ENCODE results near the gene TMEM258.

Gene TMEM258

DNA sequence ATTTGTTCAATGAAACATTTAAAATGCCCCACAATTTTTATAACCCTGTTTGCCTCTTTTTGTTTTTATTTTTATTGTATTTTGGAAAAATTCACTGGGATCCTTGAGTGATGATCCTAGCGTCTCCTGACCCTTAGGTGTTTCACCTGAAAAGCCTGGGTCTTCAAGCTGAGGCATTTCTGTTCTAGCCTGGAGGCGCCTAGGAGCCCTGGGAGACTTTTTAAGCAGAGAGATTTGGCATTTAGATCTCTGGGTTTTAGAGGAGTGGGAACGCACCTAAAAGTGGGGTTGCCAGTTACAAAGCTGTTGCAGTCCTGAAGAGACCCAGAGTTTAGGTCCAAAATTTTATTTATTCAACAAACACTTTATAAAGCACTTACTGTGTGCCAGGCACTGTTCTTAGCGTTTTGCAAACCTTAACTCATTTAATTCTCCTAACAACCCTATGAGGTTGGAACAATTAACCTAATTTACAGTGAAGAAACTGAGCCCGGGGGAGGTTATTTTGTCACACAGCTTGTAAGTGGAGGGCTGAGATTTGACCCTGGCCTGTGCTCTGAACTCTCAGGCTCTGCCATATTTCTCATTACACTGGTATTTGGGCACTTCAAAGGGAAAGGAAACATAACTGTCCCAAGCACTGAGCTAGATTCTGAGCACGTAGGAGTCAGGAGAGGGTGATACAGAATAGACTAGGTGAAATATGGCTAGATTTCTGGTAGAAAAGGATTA is 25.2 kb upstream of the TMEM258 start:
- DNase-seq: no peak

DNA sequence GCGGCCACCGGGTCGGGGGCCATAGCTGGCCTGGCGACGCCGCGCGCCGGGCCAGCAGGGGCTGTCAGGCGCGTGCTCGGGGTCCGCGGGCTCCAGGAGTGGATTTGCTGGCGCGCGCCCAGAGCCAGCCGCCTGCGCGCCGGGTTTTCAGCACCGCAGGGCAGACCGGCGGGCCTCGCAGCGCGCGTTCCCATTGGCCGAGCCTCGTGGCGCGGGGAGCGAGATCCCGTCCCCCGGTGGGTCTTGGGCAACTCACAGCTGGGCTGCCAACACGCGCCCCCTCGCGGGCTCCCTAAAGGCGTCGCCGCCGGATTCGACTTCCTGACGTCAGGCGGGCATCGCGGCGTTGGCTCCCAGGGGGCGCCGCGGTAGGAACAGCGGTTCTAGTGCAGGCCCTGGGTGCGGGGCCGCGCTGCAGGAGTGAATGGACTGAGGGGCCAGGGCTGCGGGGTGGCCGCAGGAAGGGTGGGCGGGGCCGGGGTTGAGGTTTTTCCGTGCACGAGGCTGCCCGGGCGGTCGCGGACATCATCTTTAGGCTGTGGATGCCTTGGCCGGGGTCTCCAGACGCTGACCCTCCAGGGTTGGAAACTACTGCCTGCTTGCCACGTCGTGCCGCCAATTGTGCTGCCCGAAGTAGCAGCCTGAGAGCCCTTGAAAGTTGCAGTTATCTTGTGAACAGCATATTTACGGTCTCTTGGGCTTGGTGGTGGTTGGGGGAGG is 24.5 kb upstream of the TMEM258 start, which contains the start of gene FADS1:
TSS of gene FADS1 (minus strand) at position 268 of the 720 bp plus-strand sequence. CDS start at position 194, 74 bp downstream.
- DNase-seq: peak; percentile 86

DNA sequence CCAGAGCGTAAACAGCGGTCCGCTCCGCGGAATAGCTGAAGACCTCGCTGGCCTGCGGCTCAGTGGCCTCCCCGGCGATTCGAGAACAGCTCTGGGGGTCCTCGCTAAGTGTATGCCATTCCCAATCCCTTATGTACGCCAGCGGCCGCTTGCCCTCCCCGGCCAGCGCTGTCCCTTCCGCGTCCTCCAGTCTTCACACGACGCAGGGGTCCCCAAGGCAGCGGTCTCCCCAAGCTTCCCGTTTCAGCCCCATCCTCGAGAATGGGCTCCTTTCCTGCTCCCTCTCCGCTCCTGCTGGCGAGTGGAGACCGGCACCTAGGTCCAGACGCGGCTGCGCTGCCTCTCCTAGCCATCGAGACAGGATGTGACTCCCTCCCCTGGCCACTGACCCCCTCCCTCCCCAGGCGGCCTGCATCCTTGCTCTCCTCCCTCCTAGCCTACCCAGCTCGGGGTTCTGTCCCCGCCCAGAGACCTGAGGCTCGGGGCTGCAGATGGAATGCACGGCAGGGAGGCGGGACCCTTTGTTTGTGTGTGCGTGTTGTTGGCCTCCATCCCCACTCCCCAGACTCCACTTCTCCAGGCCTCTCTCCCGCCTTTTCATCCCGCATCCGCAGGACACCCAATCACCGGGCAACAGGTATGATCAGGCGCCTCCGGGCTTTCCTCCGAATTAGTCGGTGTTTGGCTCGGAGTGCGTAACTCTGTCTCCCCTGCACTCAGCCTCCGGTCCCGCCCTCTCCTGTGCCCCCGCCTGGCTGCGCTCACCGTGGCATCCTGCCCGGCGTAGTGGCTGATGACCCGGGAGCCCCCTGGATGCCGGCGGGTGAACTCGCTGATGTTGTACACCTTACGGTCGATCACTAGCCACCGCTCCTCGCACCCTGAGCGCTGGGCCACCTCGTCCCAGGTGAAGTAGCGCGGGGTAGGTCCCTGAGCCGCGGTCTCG is 23.7 kb upstream of the TMEM258 start:
- peak; percentile 57 for DNase-seq

DNA sequence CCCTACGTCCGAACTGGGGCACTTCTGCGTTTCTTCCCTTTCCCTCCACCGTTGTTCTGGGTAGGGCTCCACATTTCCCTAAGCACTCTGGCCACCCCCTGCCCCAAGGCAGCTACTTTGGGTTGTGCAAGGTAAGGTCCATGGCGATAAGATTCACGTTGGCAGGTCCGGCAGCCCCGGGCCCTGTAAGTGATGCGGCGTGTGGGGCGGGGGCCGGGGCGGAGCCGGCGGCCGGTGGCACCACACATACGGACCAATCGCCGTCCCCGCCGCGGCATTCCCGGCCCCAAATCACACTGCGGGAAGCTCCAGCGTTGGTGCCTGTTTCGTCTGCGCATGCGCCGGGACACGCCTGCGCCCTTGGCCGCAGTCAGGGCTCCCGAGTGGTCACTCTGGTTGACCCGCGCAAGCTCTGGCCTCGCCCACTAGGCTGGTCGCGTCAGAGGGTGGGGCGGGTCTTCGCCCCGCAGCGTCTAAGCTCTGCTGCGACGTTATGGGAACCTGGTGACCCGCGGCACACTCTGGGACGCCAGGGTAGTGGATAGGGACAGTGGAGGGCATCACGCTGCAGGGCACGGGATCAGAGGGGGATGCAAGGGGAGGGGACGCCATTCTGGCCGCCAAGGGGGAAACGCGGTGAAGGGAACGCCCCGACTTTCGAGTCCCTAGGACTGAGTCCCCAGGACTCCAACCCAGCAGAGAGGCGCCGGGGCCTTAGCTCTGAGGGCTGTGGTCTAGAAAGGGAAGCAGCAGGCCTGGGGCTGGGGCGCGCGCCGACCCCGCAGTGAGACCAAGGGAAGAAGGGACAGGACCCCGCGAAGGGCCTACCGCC is 22.8 kb upstream of the TMEM258 start:
- DNase-seq: peak; percentile 64

DNA sequence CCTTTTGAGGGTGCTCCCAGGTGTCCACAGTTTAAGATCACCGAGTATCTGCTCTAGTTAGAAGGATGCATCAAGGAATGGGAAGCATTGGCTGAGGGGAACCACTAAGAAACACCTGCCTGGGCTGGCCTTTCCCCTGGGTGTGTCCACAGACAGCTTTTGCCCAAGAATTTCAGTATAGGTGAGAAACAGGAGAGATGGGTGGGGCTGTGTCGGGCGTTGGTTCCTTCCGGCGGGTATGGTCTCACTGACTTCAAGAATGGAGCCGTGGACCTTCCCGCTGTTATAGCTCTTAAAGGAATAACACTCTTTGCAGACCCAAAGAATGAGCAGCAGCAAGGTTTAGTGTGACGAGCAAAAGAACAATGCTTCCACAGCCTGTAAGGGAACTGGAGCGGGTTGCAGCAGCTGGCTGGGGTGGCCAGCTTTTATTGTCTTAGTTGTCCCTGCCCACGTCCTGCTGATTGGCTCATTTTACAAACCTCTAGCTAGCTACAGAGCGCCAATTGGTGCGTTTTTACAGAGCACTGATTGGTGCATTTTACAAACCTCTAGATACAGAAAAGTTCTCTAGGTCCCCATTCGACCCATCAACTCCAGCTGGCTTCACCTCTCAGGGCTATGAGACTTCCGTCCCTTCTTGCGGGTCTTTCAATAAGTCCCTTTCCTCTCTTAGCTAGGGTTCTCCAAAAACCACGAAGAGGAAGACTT is 22.0 kb upstream of the TMEM258 start:
- DNase-seq: no peak

DNA sequence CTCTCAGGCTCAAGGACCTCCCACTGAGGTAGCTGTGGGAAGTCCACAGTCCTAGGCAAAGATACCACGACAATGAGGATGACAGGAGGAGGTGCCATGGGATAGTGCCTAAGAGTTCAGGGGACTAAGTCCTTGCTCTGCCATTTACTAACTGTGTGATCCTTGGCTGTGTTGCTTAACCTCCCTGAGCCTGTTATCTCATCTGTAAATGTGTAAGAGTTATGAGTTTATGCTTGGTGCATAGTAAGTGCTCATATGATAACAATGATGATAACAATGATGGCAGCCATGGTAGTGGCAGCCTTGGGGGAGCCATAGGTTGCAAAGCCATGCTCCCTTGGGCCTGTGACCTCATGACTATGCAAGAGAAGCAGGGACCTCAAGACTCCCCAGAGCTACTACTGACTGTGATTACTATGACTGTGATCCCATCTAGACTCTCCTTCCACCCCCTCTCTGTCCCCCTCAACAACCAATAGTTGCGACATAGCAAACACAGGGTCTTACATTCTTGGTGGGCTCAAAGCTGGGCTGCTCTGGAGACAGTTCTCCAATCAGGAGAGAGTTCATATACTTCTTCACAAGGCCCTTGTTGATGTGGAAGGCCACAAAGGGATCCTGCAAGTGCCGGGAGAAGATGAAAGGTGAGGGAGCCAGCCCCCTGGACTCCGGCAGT is 20.5 kb upstream of the TMEM258 start:
- no peak for DNase-seq

DNA sequence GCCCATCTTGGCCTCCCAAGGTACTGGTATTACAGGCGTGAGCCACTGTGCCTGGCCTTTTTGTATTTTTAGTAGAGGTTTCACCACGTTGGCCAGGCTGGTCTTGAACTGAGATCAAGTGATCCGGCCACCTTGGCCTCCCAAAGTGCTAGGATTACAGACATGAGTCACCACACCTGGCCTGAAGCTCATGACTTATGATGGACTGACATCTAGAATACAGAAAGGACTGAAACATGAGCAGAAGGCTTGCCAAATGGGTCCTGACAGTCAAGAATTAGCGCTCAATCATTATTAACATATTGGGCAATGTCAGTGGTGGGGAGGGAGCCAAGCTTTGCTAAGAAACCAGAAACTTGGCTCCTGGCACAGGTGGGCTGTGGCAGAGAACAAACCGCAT is 19.4 kb upstream of the TMEM258 start:
- no peak for DNase-seq

DNA sequence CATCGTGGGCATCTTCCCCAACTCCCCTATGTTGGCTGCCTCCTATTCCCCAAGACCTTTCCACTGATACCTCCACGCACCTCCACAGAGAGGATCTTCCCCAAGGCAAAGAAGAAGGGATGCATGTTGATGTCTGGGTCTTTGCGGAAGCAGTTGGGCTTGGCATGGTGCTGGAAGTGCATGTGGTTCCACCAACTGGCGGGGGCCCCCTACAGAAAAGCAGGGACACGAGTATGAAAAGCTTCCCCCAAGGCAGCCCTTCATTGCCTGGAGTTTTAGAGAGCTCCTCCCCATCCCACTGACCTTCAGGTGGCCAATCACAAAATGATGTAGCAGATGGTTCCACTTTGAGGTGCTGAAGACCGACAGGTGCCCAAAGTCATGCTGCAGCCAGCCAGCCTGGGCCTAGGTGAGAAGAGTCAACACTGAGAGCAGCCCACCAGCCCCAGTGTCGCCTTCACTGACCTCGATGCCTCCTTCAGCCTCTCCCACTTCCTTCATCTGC is 18.3 kb upstream of the TMEM258 start:
- DNase-seq: no peak

DNA sequence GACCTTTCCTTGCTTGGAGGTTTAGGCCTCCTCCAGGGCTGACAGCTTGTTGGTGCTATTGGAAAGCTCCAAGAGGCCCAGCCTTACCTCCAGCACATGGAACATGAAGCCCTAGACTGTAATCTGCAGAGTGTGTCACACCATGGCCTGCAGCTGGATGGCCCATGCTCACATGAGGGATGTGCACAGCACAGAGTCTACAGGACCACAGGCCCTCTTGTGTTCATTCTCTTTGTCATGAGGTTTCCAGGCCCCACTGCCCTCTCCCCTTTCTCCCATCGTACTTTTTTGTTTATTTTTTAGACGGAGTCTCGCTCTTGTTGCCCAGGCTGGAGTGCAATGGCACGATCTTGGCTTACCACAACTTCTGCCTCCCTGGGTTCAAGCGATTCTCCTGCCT is 14.4 kb upstream of the TMEM258 start:
- DNase-seq: no peak

DNA sequence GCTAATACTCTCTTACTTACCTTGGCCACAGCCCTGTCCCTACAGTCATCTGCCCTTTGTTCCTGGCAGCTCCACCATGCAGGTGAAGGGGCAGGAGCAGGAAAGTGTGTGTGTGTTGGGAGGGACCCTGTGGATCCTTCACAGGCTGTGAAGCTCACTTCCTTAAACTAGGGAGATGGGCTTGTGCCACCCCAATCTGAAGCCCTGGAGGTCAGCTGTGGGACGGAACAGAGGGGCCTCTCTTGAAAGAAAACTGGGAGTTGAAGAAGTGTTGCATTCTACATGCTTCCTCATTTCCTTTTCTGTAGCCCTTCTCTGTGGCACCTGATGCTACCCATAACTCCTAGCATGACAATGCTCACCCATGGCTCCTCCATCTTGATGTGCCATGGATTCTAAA is 12.7 kb upstream of the TMEM258 start:
- DNase-seq: no peak

DNA sequence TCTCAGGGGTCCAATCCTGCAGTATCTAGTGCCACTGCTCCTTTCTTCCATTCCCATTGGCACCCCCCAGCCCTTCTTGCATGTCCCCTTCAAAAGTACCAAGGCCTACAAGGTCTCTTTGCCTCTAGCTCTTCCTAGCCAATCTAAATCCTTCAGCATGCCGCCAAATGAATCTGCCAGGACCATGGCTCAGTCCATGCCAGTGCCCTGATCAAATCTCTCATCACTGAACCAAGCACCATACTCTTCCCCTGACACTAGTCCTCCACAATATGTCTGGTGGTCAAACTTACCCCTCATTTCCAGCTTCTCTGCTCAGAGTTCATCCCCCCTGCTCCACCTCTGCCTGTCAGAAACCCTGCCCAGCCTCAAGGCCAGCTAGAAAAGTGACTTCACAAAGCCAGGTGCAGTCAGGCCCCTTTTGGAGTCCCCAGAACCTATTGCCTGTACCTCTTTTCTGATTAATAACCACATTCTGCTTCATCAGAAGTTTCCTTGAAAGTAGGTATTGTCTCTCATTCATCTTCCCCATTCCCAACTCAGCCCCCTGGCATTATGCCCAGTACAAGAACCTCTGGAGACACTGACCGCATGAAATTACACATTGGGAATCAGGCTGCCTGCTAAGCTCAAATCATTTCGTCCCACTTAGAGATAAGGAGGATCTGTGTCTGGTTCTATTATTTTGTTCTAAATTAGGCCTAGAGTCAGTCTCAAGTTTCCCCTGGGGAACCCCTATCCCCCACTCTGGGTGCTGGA is 11.7 kb upstream of the TMEM258 start:
- DNase-seq: no peak

DNA sequence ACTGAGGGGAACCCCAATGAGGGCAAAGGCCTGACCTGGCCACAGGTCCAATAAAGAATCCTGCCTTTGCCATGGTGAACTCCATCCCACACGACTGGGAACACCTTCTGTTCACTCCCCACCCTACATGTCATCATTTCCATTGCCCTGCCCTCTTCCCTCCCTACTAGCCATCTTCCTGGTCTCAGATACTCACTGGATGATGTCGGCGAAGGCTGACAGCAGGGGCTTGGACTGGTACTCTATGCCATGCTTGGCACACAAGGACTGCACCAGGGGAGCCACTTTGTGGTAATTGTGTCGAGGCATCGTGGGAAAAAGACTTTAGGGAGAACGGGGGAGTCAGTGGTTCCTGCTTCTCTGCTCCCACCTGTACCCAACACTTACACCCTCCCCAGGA is 10.2 kb upstream of the TMEM258 start:
- no peak for DNase-seq

DNA sequence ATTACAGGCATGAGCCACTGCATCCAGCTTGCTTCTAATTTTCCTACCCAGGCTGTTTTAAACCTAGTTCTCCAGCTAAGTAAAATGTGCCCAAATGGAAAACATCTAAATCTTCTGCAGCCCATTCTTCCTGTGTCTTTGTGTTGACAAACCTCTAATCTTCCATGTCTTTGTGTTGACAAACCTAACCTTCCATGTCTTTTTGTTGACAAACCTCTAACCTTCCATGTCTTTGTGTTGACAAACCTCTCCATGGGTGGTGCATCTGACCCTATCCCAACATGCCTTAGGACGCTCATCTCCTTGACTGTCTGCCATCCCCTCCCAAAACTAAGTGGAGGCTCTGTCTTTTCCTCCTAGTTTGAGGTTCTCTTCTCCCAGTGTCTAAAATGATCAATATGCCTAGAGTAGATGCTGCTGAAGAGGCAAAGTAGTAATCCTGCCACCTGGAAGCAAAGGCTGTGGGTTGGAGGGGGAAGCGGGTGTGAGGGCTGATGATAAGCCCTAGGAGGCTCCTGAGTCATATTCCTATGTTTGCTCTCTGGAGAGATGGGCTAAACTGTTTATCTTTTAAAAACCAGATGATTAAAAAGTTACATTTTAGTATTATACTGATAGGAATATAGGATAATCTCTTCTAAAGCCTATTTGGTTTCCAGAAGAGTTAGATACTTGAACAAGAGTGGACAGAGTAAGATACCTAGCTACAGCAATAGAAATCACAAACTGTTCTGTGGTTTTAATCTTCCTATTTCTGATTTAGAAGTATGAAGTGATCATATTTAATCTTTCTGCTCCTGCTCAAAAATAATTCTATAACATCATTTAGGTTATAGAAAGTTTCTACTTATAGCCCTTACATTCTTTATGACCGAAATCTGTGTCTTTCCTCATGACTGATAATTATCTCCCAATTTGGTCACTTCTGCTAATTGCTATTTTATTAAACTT is 8.2 kb upstream of the TMEM258 start:
- DNase-seq: no peak

DNA sequence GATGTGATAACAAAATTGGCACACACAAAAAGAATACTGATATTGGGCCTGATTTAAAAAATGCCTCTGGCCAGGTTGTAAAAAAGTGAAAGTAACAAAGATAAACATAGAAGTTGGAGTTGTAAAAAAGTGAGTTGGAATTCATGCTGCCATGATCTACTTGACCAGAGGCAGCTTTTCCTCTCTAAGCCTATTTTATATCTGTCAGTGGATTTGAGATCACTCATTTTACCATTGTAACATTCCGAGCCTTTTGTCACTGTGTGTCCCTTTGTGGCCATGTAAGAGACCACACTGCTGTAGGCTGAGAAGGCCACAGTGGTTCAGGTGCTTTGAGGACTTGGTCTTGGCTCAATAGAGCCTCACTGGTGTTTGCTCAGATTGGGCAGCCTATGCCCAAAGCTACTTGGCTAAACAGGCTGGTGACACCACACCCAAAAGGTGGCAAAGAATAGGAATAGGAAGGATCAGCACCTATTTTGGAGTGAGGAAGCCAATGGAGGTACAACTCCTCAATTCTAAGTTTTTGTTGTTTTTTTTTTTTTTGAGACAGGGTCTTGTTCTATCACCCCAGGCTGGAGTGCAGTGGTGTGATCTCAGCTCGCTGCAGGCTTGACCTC is 7.4 kb upstream of the TMEM258 start:
- DNase-seq: no peak

DNA sequence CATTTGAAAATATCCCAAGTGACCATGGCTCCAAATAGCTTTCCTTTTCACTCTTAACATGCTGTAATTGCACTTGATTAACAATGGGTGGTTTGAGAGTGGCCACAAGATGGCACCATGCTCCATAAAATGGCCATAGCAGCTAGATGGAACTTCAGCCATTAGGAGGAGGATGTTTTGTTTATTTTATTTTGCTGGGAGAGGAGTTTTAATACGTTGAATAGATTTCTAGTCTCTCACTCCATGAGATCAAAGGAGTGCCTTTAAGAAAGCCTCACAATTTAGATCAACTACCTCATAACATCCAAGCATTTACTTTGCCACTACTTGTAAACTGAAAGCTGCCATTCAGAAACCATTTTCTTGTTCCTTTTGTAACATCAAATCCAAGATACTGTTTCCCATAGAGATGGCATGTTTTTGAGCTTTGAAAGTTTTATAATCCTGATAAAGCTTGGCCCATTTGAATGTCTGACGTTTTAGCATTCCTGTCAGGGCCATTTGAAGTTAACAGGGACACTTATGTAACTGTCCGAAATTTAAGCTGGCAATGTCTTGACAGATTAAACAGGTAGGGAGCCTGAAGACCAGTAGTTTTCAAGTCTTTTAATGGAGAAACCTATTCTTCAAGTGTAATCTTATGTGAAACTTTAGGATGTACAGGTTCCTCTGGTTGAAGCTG is 5.0 kb upstream of the TMEM258 start:
- DNase-seq: peak; percentile 62

DNA sequence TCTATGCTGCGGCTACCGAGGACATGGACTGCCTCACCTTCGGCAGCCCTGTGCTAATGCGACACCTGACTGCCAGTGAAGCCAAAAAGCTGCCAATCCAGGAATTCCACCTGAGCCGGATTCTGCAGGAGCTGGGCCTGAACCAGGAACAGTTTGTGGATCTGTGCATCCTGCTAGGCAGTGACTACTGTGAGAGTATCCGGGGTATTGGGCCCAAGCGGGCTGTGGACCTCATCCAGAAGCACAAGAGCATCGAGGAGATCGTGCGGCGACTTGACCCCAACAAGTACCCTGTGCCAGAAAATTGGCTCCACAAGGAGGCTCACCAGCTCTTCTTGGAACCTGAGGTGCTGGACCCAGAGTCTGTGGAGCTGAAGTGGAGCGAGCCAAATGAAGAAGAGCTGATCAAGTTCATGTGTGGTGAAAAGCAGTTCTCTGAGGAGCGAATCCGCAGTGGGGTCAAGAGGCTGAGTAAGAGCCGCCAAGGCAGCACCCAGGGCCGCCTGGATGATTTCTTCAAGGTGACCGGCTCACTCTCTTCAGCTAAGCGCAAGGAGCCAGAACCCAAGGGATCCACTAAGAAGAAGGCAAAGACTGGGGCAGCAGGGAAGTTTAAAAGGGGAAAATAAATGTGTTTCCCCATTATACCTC is 3.6 kb upstream of the TMEM258 start:
- DNase-seq: no peak

DNA sequence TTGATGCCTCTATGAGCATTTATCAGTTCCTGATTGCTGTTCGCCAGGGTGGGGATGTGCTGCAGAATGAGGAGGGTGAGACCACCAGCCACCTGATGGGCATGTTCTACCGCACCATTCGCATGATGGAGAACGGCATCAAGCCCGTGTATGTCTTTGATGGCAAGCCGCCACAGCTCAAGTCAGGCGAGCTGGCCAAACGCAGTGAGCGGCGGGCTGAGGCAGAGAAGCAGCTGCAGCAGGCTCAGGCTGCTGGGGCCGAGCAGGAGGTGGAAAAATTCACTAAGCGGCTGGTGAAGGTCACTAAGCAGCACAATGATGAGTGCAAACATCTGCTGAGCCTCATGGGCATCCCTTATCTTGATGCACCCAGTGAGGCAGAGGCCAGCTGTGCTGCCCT is 3.1 kb upstream of the TMEM258 start:
- DNase-seq: no peak
